Measurements from ENCODE around the gene LCE1E. TPM values are rescaled to one million over a fixed set of nuclear protein-coding genes. Genes with fewer than 3 reads are reported as not detected.

Gene LCE1E
- total and polyA plus RNA-seq, 2 donors (not counting 3 experiments of a cell fraction or from before 2014, with no cell fraction given), result not detected

GRCh38 chr1:152777510-152778137 lies 8.4 kb upstream of the LCE1E start:
- CTCF ChIA-PET, result no interaction called here
- Histone ChIP-seq H3K9me3 (replicated peaks; ENCODE audit: control insufficient read depth, insufficient read depth, low read length) (no peaks in the 10 kb centered on the region), H3K9ac (replicated peaks; ENCODE audit: extremely low read depth, insufficient read depth, low read length) (no peak overlapping the region), H3K36me3 (ENCODE audit: control insufficient read depth in 2 of 2, extremely low read depth in 1 of 2, insufficient read depth in 2 of 2, low read length in 2 of 2) (no peaks in the 10 kb centered on the region), H3K27me3 (ENCODE audit: control insufficient read depth in 2 of 2, insufficient read depth in 2 of 2, low read length in 2 of 2) (no peaks in the 10 kb centered on the region), H3K9me1 (replicated peaks; ENCODE audit: control insufficient read depth, extremely low read depth, insufficient read depth, low read length) (no peaks in the 10 kb centered on the region), H3K27ac (ENCODE audit: insufficient read depth, low read depth, low read length) (no peak overlapping the region), H3K4me1 (ENCODE audit: control insufficient read depth, extremely low read depth, insufficient read depth, low read length) (no peaks in the 10 kb centered on the region), H3K4me3 (replicated peaks in 1 of 3; ENCODE audit: insufficient read depth in 1 of 3, low read depth in 1 of 3, low read length in 3 of 3) (no peak overlapping the region), H2AFZ (ENCODE audit: low read depth, low read length) (no peak overlapping the region), H4K20me1 (replicated peaks; ENCODE audit: control insufficient read depth, extremely low read depth, insufficient read depth, low read length) (no peaks in the 10 kb centered on the region), H3K79me2 (ENCODE audit: control insufficient read depth, insufficient read depth, low read length) (no peaks in the 10 kb centered on the region), H3K4me2 (ENCODE audit: insufficient read depth, low read length) (no peak overlapping the region)
- FAIRE-seq, result no peak
- POLR2A ChIA-PET, result no interaction called here
- dilution Hi-C loops (cut with MboI; ENCODE audit: extremely low pct_ligation_motif_present, low sequenced_read_pairs), result no loop called here
- no peak for TF ChIP-seq POLR2AphosphoS5 (IDR thresholded peaks at IDR 0.05; ENCODE audit: insufficient read depth, low read depth, low read length)
- TF ChIP-seq CTCF (IDR thresholded peaks at IDR 0.05; ENCODE audit: extremely low read depth in 1 of 2, insufficient read depth in 1 of 2, low read depth in 1 of 2, low read length in 2 of 2), result peak in 1 of 2 donors; percentile 19
- no peak for DNase-seq (ENCODE audit: low read depth, low spot score)
- intact Hi-C loops (cut with micrococcal nuclease), result no loop called here
- BruUV-seq (replicated peaks), result no TSS peak

- POLR2A ChIA-PET, result no interaction called here
- Histone ChIP-seq H3K27ac (ENCODE audit: insufficient read depth, low read depth, low read length) (no peak overlapping the region), H3K4me3 (replicated peaks in 1 of 3; ENCODE audit: insufficient read depth in 1 of 3, low read depth in 1 of 3, low read length in 3 of 3) (no peak overlapping the region), H3K9ac (replicated peaks; ENCODE audit: extremely low read depth, insufficient read depth, low read length) (no peak overlapping the region), H3K9me3 (replicated peaks; ENCODE audit: control insufficient read depth, insufficient read depth, low read length) (no peaks in the 10 kb centered on the region), H3K36me3 (ENCODE audit: control insufficient read depth in 2 of 2, extremely low read depth in 1 of 2, insufficient read depth in 2 of 2, low read length in 2 of 2) (no peaks in the 10 kb centered on the region), H2AFZ (ENCODE audit: low read depth, low read length) (no peak overlapping the region), H3K4me2 (ENCODE audit: insufficient read depth, low read length) (no peak overlapping the region), H3K79me2 (ENCODE audit: control insufficient read depth, insufficient read depth, low read length) (no peaks in the 10 kb centered on the region), H3K9me1 (replicated peaks; ENCODE audit: control insufficient read depth, extremely low read depth, insufficient read depth, low read length) (no peaks in the 10 kb centered on the region), H3K27me3 (ENCODE audit: control insufficient read depth in 2 of 2, insufficient read depth in 2 of 2, low read length in 2 of 2) (no peaks in the 10 kb centered on the region), H3K4me1 (ENCODE audit: control insufficient read depth, extremely low read depth, insufficient read depth, low read length) (no peaks in the 10 kb centered on the region), H4K20me1 (replicated peaks; ENCODE audit: control insufficient read depth, extremely low read depth, insufficient read depth, low read length) (no peaks in the 10 kb centered on the region)
- dilution Hi-C loops (cut with MboI; ENCODE audit: extremely low pct_ligation_motif_present, low sequenced_read_pairs), result no loop called here
- CTCF ChIA-PET, result no interaction called here
- FAIRE-seq (no peak), DNase-seq (ENCODE audit: low read depth, low spot score) (no peak)
- intact Hi-C loops (cut with micrococcal nuclease), result no loop called here
- BruUV-seq (replicated peaks), result no TSS peak
- no peak for TF ChIP-seq POLR2AphosphoS5 (IDR thresholded peaks at IDR 0.05; ENCODE audit: insufficient read depth, low read depth, low read length)
- no peak for TF ChIP-seq MYC (IDR thresholded peaks at IDR 0.05; ENCODE audit: low read depth, low read length)
- no peak for TF ChIP-seq JUN (IDR thresholded peaks at IDR 0.05; ENCODE audit: borderline replicate concordance, insufficient read depth, insufficient read length, low read depth)
- TF ChIP-seq FOS (IDR thresholded peaks at IDR 0.05; ENCODE audit: borderline replicate concordance, insufficient read depth, low read length), result peak; percentile 5
- TF ChIP-seq MAX (IDR thresholded peaks at IDR 0.05; ENCODE audit: insufficient read depth, insufficient read length), result no peak
Observed at GRCh38 chr1:152783095-152783494, 3.0 kb upstream of the LCE1E start.

Measured in endothelial cell of umbilical vein (primary cell).